Esophagus muscularis mucosa (tissue), 3 donors: ENCODE measurements around the gene ZNF407.

Experiments
- CTCF ChIP-seq, 3 experiments: fragments of 200-600 bp in 2 of 3; fragments of 450-650 bp in 1 of 3; sonication (generic) in 2 of 3; IDR thresholded peaks; one replicate each; pipeline ENCODE4 v1.5.1; 2017 to 2019; ENCODE audit warnings: antibody characterized with exemption in 3 of 3, mild to moderate bottlenecking in 2 of 3, moderate library complexity in 1 of 3
- EP300 ChIP-seq: sonication (generic); formaldehyde crosslinking; IDR thresholded peaks from one replicate; pipeline ENCODE4 v1.6.1; 2017; ENCODE audit warnings: antibody characterized with exemption

DNA sequence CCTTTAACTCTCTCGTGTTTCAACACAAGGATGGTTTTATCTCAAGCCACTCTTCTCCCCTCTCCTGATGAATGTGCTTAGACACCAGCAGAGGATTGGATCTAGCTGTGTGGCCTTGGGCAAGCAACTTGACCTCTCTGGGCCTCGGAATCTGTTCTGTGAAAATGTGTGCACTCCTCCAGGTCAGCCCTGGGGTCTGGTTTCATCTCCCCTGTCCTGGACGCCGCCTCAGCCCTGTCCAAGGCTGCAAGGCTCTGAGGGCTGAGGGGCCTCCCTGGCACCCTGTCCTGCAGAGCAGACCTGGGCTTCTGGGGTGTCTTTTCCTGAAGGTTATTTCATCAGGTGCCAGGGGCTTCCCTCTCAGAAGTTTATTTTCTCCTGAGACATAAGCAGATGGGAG lies 34.9 kb upstream of the ZNF407 start:
- no peak for TF ChIP-seq CTCF (IDR thresholded peaks at IDR 0.05)
- TF ChIP-seq EP300, result no peak
